EH (cell line): Measurements from ENCODE around the gene TNIP3.
"Not testable (repeated sequence)": the region's sequence is repeated elsewhere in the genome, so short reads cannot be mapped to it uniquely, and the experiment has no call there.

Experiments used
- DNase-seq: peaks from one replicate; pipeline ENCODE4 v3.0.0-alpha.2; 2015; ENCODE audit warnings: low read depth

TNIP3 gene, protein sequence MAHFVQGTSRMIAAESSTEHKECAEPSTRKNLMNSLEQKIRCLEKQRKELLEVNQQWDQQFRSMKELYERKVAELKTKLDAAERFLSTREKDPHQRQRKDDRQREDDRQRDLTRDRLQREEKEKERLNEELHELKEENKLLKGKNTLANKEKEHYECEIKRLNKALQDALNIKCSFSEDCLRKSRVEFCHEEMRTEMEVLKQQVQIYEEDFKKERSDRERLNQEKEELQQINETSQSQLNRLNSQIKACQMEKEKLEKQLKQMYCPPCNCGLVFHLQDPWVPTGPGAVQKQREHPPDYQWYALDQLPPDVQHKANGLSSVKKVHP

DNA sequence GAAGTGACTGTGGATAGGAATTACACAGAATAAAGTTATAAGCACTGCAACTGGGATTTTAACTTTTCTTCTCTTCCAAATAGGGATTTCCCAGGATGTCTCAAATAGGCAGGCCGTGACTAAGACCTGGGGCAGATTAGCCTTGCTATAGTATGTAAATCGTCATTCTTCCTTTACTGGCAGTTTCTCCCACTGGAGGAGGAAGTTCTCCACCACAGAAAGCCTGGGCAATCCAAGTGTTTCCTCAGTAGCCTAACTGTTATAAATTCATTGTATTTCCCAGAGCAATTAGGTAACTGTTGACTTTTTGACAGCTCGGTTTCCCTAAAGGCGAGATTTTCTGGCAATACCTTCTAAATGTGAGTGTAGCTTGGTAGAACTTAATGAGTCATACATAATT, at the start of gene TNIP3:
TNIP3 (minus strand) TSS at position 31 of the 400 bp plus-strand sequence. CDS start 196 bp downstream, outside the sequence.
- peak; percentile 44 for DNase-seq

DNA sequence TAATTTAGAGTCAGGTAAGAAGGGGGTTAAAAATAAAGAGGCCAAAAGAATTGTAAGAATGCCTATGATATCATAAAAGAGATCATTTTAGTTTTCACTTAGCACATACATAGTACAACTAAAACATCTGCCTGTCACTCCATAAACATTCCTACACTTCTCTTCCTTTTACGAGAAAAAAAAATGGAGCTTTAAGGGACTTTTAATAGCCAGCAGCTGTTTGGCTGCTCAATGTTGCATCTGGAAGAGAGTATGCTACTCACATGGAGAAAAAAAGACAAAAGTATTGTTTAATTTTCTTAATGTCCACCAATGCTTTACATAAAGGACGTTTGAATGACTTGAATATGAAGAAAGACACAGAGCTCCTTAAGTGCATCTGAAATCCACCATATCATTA, 48.7 kb upstream of the TNIP3 start:
- DNase-seq: peak; percentile 46

- no peak for DNase-seq
These were observed 45.0 kb upstream of the TNIP3 start for GRCh38 chr4:121209171-121209570.

DNA sequence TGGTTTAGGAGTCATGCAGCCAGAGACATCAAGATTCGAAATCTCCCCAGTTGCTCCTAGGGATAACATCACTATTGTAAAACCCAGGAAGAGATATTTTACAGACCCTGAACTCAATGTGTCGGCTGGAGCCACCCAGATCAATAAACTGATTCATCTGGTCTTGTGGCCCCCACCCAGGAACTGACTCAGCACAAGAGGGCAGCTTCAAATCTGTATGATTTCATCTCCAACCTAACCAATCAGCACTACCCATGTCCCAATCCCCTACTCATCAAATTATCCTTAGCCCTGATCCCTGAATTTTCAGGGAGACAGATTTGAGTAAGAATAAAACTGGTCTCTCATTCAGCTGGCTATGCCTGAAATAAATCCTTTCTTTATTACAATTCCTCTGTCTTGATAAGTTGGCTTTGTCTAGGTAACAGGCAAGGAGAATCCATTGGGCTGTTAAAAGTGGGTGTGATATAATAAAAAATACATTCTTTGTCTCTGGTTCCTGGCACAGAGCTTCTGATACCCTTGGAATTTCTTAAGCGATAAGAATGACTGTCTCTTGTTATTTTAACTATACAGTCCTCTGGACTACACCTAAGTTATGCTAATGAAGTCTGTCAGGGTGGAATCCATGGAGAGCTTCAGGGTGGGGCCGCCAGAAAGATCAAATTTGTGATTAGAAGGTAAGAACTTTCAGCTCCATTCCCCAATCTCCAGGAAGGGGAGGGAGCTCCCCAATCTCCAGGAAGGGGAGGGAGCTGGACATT, 44.3 kb upstream of the TNIP3 start:
- no peak for DNase-seq

DNA sequence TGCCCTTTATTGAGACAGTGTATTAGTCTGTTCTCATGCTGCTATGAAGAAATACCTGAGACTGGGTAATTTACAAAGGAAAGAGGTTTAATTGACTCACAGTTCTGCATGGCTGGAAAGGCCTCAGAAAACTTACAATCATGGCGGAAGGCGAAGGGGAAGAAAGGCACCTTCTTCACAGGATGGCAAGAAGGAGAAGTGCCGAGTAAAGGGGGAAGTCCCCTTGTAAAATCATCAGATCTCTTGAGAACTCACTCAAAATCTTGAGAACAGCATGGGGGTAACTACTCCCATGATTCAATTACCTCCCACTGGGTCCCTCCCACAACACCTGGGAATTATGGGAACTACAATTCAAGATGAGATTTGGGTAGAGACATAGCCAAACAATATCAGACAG, 41.7 kb upstream of the TNIP3 start:
- DNase-seq: not testable (repeated sequence)

- no peak for DNase-seq
These were observed 36.8 kb upstream of the TNIP3 start for GRCh38 chr4:121200795-121201472.

DNA sequence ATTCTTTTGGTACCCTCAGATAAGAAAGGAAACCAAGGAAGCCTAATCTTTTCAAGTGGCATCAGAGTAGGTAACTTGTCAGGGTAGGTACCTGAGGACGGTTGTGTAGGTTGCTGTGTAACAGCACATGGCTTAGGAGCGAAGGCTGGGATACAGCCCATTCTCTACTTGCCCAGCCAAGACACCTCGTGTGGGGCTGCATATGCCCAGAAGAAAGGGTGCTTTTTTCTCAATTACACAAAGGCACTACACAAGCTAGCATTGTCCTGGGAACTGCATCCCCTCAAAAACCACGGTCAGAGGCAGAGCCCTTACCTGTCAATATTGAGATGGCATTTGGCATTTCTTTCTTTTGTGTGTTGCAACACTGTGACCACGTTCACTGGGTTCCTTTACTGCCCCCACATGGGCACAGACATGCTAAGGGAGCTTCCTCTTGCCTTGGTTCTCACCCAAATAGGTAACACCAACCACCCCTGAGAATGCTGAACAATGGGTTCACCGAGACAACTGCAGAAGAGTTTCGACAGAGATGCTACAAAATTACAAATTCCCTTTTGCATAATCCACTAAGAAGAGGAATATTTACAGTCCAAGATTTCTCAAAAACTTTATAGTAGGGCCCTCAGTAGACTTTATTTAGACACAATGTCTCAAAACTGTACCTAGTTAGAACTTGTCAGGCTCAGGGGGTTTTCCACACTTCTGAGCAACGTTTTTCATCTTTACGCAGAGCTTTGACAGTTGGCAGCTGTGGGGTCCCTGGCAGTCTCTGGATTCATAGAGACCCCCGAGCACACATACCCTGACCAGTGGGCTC, 35.8 kb upstream of the TNIP3 start:
- DNase-seq: no peak

- DNase-seq: peak; percentile 16
These were observed 34.1 kb upstream of the TNIP3 start for GRCh38 chr4:121198251-121198650.

DNA sequence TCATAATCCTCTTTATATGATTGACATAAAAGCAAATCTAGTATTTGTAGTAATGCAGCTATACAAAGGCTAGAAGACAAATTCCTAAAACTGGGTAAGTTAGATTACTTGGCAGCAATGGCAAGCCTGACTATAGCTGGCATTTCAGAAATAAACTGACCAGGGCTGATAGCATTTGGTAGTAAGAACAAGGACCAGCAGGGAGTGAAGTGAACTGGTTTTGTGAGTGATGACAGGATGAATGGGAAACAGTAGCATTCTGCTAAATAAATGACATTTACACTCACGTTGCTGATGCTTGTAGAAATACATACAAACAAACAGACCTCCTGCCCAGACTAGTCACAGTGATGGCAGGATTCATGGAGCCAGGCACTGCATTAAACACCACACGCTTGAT, 31.5 kb upstream of the TNIP3 start:
- no peak for DNase-seq

GRCh38 chr4:121192480-121192879, 28.4 kb upstream of the TNIP3 start:
- DNase-seq: peak; percentile 53

DNA sequence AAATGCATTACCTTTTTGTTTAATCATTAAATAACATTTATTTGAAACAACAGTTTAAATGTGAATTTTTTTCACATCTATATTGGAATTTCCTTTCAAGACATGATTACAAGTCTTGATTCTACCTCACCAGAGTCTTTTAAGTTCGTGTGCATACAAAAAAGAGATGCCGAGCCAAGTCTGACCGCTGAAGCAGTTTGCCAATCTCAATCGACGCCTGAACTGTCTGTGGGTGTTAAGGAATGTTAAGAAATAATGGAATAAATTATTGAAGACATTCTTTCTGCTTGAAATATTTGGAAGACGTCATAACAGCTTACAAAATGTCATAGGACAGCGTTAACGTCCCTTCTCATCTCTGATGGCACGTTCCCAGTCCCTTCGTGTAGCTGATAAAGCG, 27.9 kb upstream of the TNIP3 start:
- no peak for DNase-seq

DNA sequence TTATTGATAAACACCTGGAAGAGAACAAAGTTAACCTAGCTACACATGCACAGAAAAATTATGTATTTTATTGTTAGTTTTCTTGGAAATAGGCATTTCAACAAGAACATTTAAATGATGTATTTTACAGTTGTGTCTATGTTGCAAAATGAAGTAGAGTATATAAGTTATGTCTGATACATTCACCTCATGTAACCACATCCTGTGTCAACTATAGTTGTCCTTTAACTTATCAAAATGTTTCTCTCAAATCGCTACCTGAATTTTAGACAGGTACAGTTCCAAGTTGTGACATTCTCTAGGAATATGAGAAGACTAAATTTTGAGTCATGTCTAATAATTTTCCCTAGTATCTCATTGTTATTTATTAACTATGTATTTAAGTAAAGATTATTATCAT, 27.2 kb upstream of the TNIP3 start:
- DNase-seq: no peak

GRCh38 chr4:121190389-121190788, 26.3 kb upstream of the TNIP3 start:
- DNase-seq: no peak

DNA sequence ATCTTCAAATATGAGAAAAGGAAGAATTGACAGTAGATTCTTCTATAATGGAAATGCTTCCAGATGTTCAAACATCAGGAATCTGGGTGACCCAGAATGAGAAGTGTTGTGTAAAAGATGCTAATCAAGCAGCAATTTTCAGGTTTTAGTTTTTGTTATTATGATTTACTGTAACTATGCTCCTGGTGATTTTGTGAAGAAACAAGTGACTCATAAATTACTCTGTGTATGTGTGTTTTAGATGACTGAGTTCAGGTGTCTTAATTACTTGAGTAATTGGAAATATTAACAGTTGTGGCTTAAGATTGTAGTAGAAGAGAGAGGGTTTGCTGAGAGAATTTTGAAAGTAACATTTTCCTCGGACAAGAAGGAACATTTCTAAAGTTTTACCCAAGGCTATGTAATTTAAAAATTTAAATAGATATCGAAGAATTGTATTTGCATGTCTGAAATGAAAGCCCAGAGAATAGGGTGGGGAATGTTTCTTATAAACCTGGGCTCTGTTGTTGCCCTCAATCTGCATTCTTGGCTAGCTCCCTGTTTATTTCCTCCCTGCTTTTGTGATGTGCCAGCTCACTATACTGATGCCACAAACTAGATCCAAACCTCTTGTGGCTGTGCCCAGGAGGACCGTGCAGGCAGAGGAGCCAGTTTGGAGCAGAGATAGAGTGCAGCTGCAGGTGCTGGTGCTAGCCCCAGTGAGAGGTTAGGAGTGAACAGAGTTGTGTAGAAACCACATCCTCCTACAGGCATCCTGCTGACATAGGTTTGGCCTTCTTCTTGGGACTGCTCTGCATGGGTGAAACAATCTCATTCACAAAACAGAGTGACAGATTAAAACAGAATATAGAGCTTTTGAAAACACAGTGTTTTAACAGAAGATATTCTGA, 25.4 kb upstream of the TNIP3 start:
- no peak for DNase-seq

DNA sequence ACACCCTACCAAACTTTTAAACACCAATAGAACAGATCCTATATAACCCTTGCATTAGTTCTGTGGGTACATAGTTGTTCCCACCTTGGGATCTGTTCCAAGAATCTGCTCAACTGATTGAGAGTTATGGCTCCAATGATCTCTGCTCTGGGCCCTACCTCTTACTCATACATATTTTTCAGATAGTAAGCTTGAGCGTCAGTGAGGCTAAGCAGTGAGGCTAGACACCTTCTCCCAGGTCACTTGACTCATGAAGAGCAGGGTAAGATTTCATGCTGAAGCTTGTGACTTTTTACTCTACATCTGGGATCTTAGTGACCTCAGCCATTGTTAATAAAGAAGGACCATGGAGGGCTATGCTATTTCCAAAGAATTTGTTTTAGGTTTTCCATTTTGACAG, 23.1 kb upstream of the TNIP3 start:
- DNase-seq: no peak

- DNase-seq: no peak
These were observed 21.8 kb upstream of the TNIP3 start for GRCh38 chr4:121185960-121186359.

DNA sequence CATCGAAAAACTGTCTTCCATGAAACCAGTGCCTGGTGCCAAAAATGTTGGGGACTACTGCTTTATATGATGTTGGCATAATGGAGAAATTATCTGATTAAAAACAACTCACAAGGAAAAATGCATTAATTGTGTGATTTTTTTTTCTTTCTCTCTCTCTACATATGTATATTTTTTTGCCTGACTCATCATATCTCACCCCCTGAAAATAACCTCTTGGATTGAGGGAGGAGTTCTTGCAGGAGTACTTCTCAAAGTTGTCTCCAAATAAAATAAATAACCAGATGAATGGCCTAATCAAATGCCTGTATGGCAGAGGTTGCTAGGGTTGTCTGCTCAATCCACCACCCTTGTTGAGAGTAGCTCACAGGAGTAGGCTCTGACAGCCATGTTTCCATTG, 19.9 kb upstream of the TNIP3 start:
- DNase-seq: no peak

- DNase-seq: no peak
These were observed 19.2 kb upstream of the TNIP3 start for GRCh38 chr4:121183361-121183760.

DNA sequence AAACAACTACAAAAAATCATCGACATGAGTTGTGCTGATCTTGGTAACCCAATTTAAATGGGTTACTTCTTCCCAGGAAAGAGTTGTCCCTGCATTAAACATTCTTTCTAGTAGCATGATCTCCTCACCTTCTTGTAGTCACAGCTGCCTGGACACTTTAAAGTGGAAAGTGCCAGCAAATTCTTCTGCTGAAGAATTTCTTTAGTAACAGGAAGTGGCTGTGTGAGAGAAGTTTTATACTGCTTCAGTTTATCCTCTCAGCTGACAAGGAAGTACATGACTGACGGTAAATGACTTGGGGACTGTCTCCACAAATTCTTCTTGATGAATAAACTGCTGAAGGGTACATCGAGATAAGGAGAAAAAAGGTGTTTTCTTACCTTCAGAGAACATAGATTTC, 18.2 kb upstream of the TNIP3 start:
- DNase-seq: peak; percentile 76

- peak; percentile 5 for DNase-seq
These were observed 17.4 kb upstream of the TNIP3 start for GRCh38 chr4:121181493-121181892.

- DNase-seq: no peak
These were observed 16.4 kb upstream of the TNIP3 start for GRCh38 chr4:121180558-121180957.
